Tibial artery (tissue), 4 donors: Measurements from ENCODE around the gene SPEN.
"Not testable (repeated sequence)": the region's sequence is repeated elsewhere in the genome, so short reads cannot be mapped to it uniquely, and the experiment has no call there.

ENCODE experiments used
- DNase-seq, 2 donors: peaks; one replicate each; pipeline ENCODE4 v3.0.0-alpha.2; 2019
- H3K27ac ChIP-seq, 2 donors: fragments of 200-600 bp; sonication (generic) in 1 of 2; 1 replicate in 1 of 2; 2 replicates in 1 of 2; pipeline ENCODE4 v1.5.1; 2018 to 2019; ENCODE audit warnings: mild to moderate bottlenecking in 1 of 2
- H3K27me3 ChIP-seq, 2 donors: fragments of 200-600 bp; sonication (generic) in 1 of 2; one replicate each; pipeline versions ENCODE4 v1.5.1 to v1.6.0; 2016 to 2019
- H3K36me3 ChIP-seq, 3 donors: fragments of 200-600 bp; sonication (generic) in 2 of 3; one replicate each; pipeline ENCODE4 v1.5.1; 2016 to 2019; ENCODE audit warnings: mild to moderate bottlenecking in 2 of 3
- H3K4me1 ChIP-seq, 4 donors: fragments of 200-600 bp; sonication (generic) in 2 of 4; 1 replicate in 3 of 4; 2 replicates in 1 of 4; pipeline ENCODE4 v1.5.1; 2016 to 2019
- H3K4me3 ChIP-seq, 2 donors: fragments of 200-600 bp; sonication (generic) in 1 of 2; 1 replicate in 1 of 2; 2 replicates in 1 of 2; pipeline ENCODE4 v1.5.1; 2018 to 2019; ENCODE audit warnings: mild to moderate bottlenecking in 2 of 2
- H3K9me3 ChIP-seq, 3 donors: fragments of 200-600 bp; sonication (generic) in 1 of 3; one replicate each; pipeline ENCODE4 v1.5.1; 2016 to 2019
- intact Hi-C: fragments of 100-400 bp; cut with DNase I; formaldehyde crosslinking; loops from one replicate; pipeline ENCODE4 v1.15.0; 2023; ENCODE audit warnings: low total_unique reads
- TF ChIP-seq, protein P1 (sequence below), 2 experiments: fragments of 200-600 bp in 1 of 2; fragments of 450-650 bp in 1 of 2; IDR thresholded peaks; one replicate each; pipeline ENCODE4 v1.5.1; 2017 to 2019; ENCODE audit warnings: antibody characterized with exemption in 2 of 2, mild to moderate bottlenecking in 1 of 2, moderate library complexity in 1 of 2

Gene SPEN

DNA sequence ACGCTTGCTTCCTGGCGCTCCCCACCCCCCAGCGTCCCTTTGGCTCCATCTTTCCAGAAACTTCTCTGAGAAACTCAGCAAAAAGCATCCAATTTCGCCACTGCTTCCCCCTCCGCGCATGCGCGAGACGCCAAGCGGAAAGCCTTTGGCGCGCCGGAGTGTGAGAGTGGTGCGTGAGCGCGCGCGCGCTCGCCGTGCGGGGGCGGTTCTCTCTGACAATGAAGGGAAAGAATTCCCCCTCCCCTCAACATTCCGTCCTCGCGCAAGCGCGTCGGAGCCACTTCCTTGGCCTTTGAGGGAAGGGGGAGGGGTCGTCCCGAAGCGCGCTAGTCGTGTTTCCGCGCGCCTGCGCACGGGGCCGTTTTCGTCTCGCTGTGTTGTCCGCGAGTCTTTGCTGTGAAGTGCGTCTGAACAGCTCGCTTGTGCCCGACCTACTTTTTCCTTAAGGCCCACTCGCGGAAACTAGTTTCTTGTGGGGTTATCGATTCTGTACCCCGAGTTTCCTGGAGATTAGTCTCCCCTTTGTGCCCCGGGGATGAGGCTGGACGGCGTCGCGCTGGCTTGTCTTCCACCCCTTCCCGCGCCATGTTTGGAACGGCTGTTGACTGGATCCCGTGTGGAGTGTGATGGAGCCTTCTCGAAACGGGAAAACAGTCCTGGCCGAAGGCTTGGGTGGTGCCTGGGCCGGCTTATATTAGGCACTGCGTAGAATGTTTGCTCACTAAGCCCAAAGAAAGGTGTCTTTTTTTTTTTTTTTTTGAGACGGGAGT is 11.6 kb upstream of the SPEN start:
- TF ChIP-seq, protein P1, sequence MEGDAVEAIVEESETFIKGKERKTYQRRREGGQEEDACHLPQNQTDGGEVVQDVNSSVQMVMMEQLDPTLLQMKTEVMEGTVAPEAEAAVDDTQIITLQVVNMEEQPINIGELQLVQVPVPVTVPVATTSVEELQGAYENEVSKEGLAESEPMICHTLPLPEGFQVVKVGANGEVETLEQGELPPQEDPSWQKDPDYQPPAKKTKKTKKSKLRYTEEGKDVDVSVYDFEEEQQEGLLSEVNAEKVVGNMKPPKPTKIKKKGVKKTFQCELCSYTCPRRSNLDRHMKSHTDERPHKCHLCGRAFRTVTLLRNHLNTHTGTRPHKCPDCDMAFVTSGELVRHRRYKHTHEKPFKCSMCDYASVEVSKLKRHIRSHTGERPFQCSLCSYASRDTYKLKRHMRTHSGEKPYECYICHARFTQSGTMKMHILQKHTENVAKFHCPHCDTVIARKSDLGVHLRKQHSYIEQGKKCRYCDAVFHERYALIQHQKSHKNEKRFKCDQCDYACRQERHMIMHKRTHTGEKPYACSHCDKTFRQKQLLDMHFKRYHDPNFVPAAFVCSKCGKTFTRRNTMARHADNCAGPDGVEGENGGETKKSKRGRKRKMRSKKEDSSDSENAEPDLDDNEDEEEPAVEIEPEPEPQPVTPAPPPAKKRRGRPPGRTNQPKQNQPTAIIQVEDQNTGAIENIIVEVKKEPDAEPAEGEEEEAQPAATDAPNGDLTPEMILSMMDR (IDR thresholded peaks at IDR 0.05), result no peak

DNA sequence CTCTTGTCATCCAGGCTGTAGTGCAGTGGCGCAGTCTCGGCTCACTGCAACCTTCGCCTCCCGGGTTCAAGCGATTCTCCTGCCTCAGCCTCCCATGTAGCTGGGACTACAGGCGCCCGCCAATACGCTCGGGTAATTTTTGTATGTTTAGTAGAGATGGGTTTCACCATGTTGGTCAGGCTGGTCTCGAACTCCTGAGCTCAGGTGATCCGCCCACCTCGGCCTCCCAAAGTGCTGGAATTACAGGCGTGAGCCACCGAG is 11.1 kb upstream of the SPEN start:
- H3K36me3 ChIP-seq, H3K9me3 ChIP-seq, H3K27me3 ChIP-seq, intact Hi-C loops: not testable (repeated sequence)
- peak overlapping the region; percentile 83 to 85 for H3K4me3 ChIP-seq
- peak overlapping the region; percentile 99 for H3K27ac ChIP-seq
- DNase-seq, result peak in 1 of 2 donors; percentile 71
- H3K4me1 ChIP-seq, result peaks cover 0 to 32% (median 13%) of the 10 kb centered on the region in 4 donors

More for the DNA sequence above, 11.6 kb upstream of the SPEN start:
- no peaks in the 10 kb centered on the region for H3K9me3 ChIP-seq
- no peaks in the 10 kb centered on the region for H3K36me3 ChIP-seq
- intact Hi-C loops, result no loop called here
- H3K4me3 ChIP-seq, result peak overlapping the region; percentile 83 to 85
- DNase-seq, result peak; percentile 100
- H3K27ac ChIP-seq, result peak overlapping the region; percentile 99
- peaks cover 0 to 38% (median 15%) of the 10 kb centered on the region in 4 donors for H3K4me1 ChIP-seq
- no peaks in the 10 kb centered on the region for H3K27me3 ChIP-seq

DNA sequence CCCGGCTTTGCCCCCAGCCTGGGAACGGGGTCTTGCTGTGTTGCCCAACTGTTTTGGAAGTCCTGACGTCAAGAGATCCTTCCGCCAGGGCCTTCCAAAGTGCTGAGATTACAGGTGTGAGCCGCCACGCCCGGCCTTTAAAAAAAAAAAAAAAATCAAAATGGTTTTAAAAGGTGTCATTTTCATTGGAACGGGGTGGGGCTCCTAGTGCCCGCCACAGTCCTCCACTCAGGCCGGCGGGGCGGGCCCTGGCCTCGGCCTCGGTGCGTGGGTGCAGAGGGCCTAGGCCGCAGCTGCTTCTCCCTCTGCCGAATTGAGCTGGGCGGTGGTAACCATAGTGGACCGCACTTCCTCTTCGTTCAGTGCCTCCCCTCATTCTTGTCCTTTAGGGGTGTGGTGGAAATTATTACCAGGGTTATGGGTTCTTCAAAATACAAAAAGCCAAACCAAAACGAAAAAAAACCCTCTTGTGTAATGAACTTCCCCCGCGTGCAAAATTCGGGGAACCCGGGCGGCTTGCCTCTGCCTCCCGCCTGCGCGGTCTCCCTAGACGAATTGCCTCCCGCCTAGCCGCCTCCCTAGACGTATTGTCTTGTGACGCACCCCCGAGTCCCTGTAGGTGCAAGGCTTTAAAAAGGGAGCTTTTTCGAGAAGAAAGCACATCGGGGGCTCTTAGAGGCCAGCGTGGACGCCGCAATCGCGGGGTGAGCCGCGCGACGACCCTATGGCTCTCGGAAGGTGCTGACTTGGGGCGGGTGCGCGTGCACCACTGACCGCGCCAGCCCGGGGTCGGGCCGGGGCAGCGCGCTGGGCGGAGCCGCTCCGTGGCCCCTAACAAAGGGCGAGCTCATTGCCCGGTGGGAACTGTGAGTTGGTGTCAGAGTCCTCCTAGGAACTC is 10.5 kb upstream of the SPEN start:
- Histone ChIP-seq H3K4me3 (peak overlapping the region; percentile 83 to 85), H3K27ac (peak overlapping the region; percentile 99), H3K4me1 (peaks cover 0 to 27% (median 11%) of the 10 kb centered on the region in 4 donors), H3K36me3 (no peaks in the 10 kb centered on the region), H3K9me3 (no peaks in the 10 kb centered on the region), H3K27me3 (no peaks in the 10 kb centered on the region)
- intact Hi-C loops, result no loop called here
- DNase-seq, result peak in 1 of 2 donors; percentile 73
- TF ChIP-seq, protein P1 (IDR thresholded peaks at IDR 0.05), result no peak

DNA sequence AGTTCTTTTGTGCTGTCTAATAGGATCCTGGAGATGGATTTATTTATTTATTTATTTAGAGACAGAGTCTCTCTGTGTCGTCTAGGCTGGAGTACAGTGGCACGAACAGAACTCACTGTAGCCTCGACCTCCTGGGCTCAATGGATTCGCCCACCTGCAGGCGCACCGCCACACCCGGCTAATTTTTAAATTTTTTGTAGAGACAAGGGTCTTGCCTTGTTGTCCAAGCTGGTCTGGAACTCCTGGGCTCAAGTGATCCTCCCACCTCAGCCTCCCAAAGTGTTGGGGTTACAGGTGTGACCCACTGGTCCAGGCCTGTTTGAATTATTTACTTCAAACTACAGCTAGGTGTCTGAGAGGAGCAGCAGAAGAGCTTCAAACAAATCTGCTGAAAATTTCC is 9.6 kb upstream of the SPEN start:
- Histone ChIP-seq H3K36me3 (no peaks in the 10 kb centered on the region), H3K27me3 (no peaks in the 10 kb centered on the region), H3K9me3 (no peaks in the 10 kb centered on the region), H3K4me1 (peaks cover 0 to 18% (median 5%) of the 10 kb centered on the region in 4 donors), H3K27ac (no peak overlapping the region), H3K4me3 (no peak overlapping the region)
- intact Hi-C loops, result no loop called here
- TF ChIP-seq, protein P1 (IDR thresholded peaks at IDR 0.05), result no peak
- DNase-seq, result peak in 1 of 2 donors; percentile 33

DNA sequence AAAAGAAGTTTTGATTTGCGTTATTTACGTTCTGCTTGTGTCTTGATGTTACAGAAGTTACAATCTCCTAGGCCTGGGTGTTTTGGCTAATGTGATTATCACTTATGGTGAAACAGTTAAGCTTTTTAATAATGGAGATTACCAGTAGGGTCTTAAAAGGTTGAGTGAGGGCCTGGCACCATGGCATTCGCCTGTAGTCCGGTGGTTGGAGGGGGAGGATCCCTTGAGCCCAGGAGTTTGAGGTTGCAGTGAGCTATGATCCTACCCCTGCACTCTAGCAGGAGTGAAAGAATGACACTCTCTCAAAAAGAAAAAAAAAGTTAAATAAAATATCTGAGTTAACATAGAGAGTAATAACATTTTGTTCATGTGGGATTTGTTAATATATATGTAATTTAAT is 8.8 kb upstream of the SPEN start:
- intact Hi-C loops, result no loop called here
- Histone ChIP-seq H3K4me1 (peaks cover 0 to 15% (median 3%) of the 10 kb centered on the region in 4 donors), H3K27me3 (no peaks in the 10 kb centered on the region), H3K9me3 (no peaks in the 10 kb centered on the region), H3K36me3 (no peaks in the 10 kb centered on the region), H3K4me3 (no peak overlapping the region), H3K27ac (no peak overlapping the region)
- peak in 1 of 2 donors; percentile 46 for DNase-seq
- TF ChIP-seq, protein P1 (IDR thresholded peaks at IDR 0.05), result no peak
